ENCODE results near the gene LRP2BP.

DNA sequence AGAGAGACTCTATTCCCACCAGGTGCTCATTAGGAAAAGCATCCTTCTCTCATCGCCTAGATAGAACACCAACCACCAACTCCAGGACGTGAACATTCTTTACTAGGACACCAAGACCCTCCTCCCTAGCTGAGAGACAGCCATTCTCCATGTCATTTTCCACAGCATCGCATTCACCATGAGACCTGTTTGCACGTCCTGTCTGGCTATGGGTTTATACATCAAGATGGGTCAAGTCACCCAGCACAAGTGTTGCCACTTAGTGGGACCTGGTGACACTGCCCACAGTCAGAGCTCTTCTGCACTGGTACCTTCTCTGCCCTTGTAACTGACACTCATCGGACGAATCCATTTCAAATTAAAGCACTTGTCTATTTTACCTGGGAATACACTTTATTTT lies 17.5 kb downstream of the LRP2BP start:
- TF ChIP-seq CTCF (conservative IDR thresholded peaks at IDR 0.05) (no peak), ZFX (IDR thresholded peaks at IDR 0.05) (no peak)

Data from C4-2B (cell line).